ENCODE results near the gene CPO.

CPO gene

DNA sequence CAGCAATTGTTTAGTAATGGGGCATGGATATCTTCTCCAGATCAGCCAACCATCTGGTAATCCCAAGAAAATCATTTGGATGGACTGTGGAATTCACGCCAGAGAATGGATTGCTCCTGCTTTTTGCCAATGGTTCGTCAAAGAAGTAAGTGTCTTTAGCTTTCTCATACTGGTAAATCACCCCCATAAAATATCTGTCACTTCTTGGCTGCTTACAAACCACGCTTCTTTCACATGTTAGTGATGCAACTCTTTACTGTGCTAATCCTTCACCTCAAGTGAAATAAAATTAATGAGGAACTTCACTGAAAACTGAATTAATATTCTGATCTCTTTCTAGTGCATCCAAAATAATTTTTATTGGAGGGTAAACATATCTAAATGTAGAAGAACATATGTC is 18.9 kb downstream of the CPO start:
- H3K9me3 Mint-ChIP-seq = peaks cover 14% of the 10 kb centered on the region
- peaks cover 3% of the 10 kb centered on the region for H3K36me3 Mint-ChIP-seq (ENCODE audit: low read depth)
- H3K27me3 Mint-ChIP-seq = no peaks in the 10 kb centered on the region
- no peak overlapping the region for H3K27ac Mint-ChIP-seq
- H3K4me1 Mint-ChIP-seq (ENCODE audit: low read depth) = no peaks in the 10 kb centered on the region
- H3K4me3 Mint-ChIP-seq = no peak overlapping the region

GRCh38 chr2:206962966-206963365 is 23.6 kb downstream of the CPO start:
- Mint-ChIP-seq H3K4me3 (no peak overlapping the region), H3K27me3 (no peaks in the 10 kb centered on the region), H3K36me3 (ENCODE audit: low read depth) (no peaks in the 10 kb centered on the region)

DNA sequence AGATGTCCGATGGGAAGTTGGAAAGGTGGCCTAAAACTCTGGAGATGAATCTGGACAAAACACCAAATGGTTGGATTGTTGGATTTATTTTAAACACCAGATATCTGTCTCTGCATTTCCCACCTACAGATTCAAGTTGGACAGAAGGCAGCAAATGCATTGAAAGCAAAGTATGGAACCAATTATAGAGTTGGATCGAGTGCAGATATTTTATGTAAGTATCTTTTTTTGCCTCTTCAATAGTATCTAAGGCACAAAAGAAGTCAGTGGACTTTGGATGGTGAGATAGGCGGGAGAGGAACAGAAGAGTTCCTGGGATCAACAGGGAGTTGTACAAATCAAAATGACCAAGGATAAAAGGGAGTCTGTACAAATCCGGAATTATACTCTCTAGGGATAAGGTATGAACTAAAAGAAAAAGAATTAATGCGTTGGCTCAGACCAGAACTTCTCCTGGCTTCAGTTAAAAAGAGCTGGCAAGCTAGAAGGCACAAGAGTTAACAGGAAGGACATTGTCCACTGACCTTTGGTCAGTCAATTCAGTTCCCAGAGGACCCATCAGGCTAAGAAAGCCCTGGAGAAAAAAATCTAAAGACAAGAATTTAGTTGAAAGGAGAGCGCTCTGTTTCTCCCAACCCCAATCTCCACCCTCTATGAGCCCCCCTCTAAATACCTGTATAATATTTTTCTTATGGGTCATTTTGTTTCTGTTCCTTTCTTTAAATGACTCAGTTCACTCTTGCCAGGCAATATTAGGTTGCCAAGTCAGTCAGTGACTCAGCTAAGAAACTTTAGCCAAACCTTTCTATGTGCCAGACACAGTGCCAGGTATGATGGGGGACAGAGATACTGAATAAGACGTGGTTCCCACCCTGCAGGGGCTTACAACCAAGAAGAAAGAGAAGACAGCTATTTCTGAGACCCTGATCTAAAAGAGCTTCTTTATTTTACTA is 29.1 kb downstream of the CPO start:
- no peaks in the 10 kb centered on the region for H3K9me3 Mint-ChIP-seq
- no peaks in the 10 kb centered on the region for H3K36me3 Mint-ChIP-seq (ENCODE audit: low read depth)
- no peaks in the 10 kb centered on the region for H3K4me1 Mint-ChIP-seq (ENCODE audit: low read depth)
- H3K27me3 Mint-ChIP-seq = no peaks in the 10 kb centered on the region
- no peak overlapping the region for H3K27ac Mint-ChIP-seq
- H3K4me3 Mint-ChIP-seq = no peak overlapping the region

More at GRCh38 chr2:206962966-206963365, 23.6 kb downstream of the CPO start:
- H3K4me1 Mint-ChIP-seq (ENCODE audit: low read depth) = no peaks in the 10 kb centered on the region
- no peak overlapping the region for H3K27ac Mint-ChIP-seq
- no peaks in the 10 kb centered on the region for H3K9me3 Mint-ChIP-seq

- no peak overlapping the region for H3K27ac Mint-ChIP-seq
- peaks cover 3% of the 10 kb centered on the region for H3K27me3 Mint-ChIP-seq
- H3K4me3 Mint-ChIP-seq = no peak overlapping the region
- no peaks in the 10 kb centered on the region for H3K9me3 Mint-ChIP-seq
- H3K4me1 Mint-ChIP-seq (ENCODE audit: low read depth) = no peaks in the 10 kb centered on the region
- H3K36me3 Mint-ChIP-seq (ENCODE audit: low read depth) = no peaks in the 10 kb centered on the region
Observed at GRCh38 chr2:206969192-206969591, 29.9 kb downstream of the CPO start.

DNA sequence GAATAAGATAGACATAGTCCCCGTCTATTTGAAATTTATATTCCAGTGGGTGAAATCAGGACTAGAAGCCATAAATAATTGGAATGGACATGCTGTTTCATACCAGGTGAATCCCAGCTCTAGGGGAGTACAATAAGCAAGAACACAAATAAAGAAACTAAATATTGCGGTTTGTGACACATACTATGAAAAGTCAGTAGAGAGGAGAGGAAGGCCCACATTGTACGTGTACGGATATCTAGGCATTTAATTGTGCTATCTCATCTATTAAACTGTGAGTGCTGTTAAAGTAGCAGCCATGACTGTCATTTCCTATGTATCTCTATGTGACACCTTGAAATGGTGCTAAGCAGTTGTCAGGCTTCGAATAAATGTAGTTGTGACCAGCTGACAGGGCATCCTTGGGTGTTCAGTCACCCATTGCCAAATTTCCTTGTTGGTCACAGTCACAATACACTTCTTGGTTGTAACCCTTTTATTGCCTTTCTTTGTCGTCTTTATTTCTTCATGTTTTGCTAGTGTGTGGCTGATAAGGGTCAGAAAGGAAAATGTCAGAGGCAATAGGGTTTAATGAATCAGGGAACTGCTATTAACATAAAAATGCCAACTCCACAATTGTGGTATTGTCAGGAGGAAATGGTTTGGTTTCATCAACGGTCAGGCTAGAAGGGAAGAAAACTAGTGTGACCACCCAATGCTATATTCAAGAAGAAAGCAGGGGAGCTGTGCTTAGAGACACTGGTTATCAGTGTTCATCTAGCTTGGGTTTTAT is 31.5 kb downstream of the CPO start:
- peaks cover 3% of the 10 kb centered on the region for H3K9me3 Mint-ChIP-seq
- H3K36me3 Mint-ChIP-seq (ENCODE audit: low read depth) = no peaks in the 10 kb centered on the region
- no peaks in the 10 kb centered on the region for H3K4me1 Mint-ChIP-seq (ENCODE audit: low read depth)
- no peak overlapping the region for H3K27ac Mint-ChIP-seq
- no peak overlapping the region for H3K4me3 Mint-ChIP-seq
- H3K27me3 Mint-ChIP-seq = peaks cover 3% of the 10 kb centered on the region

GRCh38 chr2:206971805-206972204 is 32.5 kb downstream of the CPO start:
- no peak overlapping the region for H3K27ac Mint-ChIP-seq
- H3K27me3 Mint-ChIP-seq = peaks cover 3% of the 10 kb centered on the region
- no peaks in the 10 kb centered on the region for H3K36me3 Mint-ChIP-seq (ENCODE audit: low read depth)
- H3K4me1 Mint-ChIP-seq (ENCODE audit: low read depth) = no peaks in the 10 kb centered on the region
- H3K9me3 Mint-ChIP-seq = peaks cover 3% of the 10 kb centered on the region
- H3K4me3 Mint-ChIP-seq = no peak overlapping the region

DNA sequence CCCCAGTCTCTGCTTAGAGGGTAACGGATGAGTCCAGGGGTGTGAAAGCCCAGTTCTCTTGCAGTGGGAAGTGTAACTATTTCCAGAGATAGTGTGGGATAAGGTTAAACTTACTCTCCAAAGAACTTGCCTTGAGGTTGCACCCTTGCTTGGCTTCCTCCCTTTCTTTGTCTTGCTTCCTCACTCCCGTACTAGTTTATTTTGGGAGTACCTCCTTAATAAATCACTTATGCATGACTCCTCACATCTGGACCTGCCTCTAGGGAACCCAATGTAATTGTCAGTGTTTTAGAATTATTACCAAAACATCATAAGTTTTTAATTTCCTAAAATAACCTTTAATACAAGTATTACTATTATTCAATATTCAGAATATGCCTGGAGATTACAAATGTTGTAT is 35.2 kb downstream of the CPO start:
- no peak overlapping the region for H3K4me3 Mint-ChIP-seq
- peaks cover 3% of the 10 kb centered on the region for H3K9me3 Mint-ChIP-seq
- no peaks in the 10 kb centered on the region for H3K4me1 Mint-ChIP-seq (ENCODE audit: low read depth)
- no peak overlapping the region for H3K27ac Mint-ChIP-seq
- no peaks in the 10 kb centered on the region for H3K36me3 Mint-ChIP-seq (ENCODE audit: low read depth)
- peaks cover 3% of the 10 kb centered on the region for H3K27me3 Mint-ChIP-seq

- Mint-ChIP-seq H3K4me1 (ENCODE audit: low read depth) (no peaks in the 10 kb centered on the region), H3K36me3 (ENCODE audit: low read depth) (no peaks in the 10 kb centered on the region), H3K27me3 (peaks cover 3% of the 10 kb centered on the region), H3K27ac (no peak overlapping the region), H3K9me3 (peaks cover 3% of the 10 kb centered on the region), H3K4me3 (no peak overlapping the region)
Observed at GRCh38 chr2:206978746-206979145, 39.4 kb downstream of the CPO start.

- Mint-ChIP-seq H3K4me3 (no peak overlapping the region), H3K9me3 (peaks cover 3% of the 10 kb centered on the region), H3K4me1 (ENCODE audit: low read depth) (no peaks in the 10 kb centered on the region), H3K27me3 (no peaks in the 10 kb centered on the region), H3K27ac (no peak overlapping the region), H3K36me3 (ENCODE audit: low read depth) (no peaks in the 10 kb centered on the region)
Observed at GRCh38 chr2:206979365-206979764, 40.0 kb downstream of the CPO start.

- H3K27ac Mint-ChIP-seq = no peak overlapping the region
- no peaks in the 10 kb centered on the region for H3K4me1 Mint-ChIP-seq (ENCODE audit: low read depth)
- no peaks in the 10 kb centered on the region for H3K27me3 Mint-ChIP-seq
- no peaks in the 10 kb centered on the region for H3K36me3 Mint-ChIP-seq (ENCODE audit: low read depth)
- no peak overlapping the region for H3K4me3 Mint-ChIP-seq
- H3K9me3 Mint-ChIP-seq = peaks cover 3% of the 10 kb centered on the region
Observed at GRCh38 chr2:206979922-206980321, 40.6 kb downstream of the CPO start.

DNA sequence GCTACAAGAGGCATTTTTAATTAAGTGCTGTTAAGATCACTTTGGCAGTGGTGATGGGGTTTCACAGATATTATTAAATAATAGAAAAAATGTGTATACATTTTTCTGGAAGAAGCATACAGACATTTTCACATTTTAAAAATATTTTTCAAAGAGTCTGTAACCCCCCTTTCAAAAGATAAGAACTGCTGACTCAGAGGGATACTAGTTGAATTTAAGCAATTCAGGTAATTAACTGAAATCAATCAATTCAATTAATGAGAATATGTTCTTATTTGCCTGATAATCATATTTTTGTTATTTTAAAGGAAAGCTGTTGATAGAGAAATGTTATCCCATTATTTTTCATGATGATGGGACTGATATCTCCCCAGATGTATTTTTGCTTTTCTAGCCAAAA is 41.1 kb downstream of the CPO start:
- Mint-ChIP-seq H3K4me3 (no peak overlapping the region), H3K27ac (no peak overlapping the region), H3K27me3 (no peaks in the 10 kb centered on the region), H3K36me3 (ENCODE audit: low read depth) (no peaks in the 10 kb centered on the region), H3K4me1 (ENCODE audit: low read depth) (peaks cover 4% of the 10 kb centered on the region), H3K9me3 (peaks cover 1% of the 10 kb centered on the region)

DNA sequence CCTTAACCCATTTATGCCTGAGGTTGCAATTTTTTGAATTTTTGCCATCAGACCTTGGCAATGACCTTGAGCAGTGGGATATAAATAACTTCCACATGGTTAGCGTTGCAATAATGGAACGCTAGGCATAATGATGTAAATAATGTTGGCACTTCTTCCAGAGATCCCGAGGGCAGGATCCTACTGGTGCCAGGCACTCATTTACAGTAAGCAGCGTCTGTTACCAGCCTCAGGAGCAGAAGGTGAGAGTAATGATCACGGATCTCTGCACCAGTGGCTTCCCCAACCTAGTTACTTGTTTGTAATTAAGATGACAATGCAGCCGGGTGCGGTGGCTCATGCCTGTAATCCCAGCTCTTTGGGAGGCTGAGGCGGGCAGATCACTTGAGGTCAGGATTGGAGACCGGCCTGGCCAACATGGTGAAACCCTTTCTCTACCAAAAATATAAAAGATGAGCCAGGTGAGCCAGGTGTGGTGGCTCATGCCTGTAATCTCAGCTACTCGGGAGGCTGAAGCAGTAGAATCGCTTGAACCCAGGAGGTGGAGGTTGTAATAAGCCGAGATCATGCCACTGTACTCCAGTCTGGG is 41.9 kb downstream of the CPO start:
- Mint-ChIP-seq H3K27me3 (no peaks in the 10 kb centered on the region), H3K9me3 (no peaks in the 10 kb centered on the region), H3K27ac (no peak overlapping the region), H3K4me3 (no peak overlapping the region), H3K36me3 (ENCODE audit: low read depth) (no peaks in the 10 kb centered on the region), H3K4me1 (ENCODE audit: low read depth) (peaks cover 8% of the 10 kb centered on the region)

- H3K36me3 Mint-ChIP-seq (ENCODE audit: low read depth) = no peaks in the 10 kb centered on the region
- H3K9me3 Mint-ChIP-seq = no peaks in the 10 kb centered on the region
- peaks cover 14% of the 10 kb centered on the region for H3K4me1 Mint-ChIP-seq (ENCODE audit: low read depth)
- H3K27me3 Mint-ChIP-seq = no peaks in the 10 kb centered on the region
- no peak overlapping the region for H3K4me3 Mint-ChIP-seq
- no peak overlapping the region for H3K27ac Mint-ChIP-seq
Observed at GRCh38 chr2:206981739-206982340, 42.5 kb downstream of the CPO start.

DNA sequence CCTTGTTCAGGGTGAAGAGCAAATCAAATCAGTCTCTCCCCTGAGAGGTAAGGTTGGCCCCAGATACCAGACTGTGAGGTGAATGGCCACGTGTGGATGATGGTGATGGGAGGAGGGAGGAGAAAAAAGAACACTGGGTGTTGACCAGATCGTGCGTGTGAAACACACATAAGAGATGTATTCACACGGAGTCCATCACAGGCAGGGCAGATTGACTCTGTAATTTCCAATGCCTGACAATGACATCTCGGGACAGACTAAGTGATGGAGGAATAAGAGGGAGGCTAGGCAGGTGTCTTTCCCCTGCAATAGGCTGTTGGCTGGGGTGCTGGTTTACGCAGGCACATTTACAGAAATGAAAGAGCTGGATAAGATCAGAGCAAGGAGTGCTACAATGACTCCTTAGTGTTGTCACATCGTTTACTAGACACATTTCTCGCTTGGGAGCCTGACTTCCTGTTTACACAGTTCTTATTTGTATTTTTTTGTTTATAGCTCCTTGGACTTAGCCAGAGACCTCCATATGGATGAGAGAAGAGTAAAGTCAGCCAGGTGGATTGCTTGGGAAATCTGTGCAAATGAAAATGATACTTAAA is 43.1 kb downstream of the CPO start:
- H3K27ac Mint-ChIP-seq = no peak overlapping the region
- no peaks in the 10 kb centered on the region for H3K36me3 Mint-ChIP-seq (ENCODE audit: low read depth)
- no peak overlapping the region for H3K4me3 Mint-ChIP-seq
- peaks cover 17% of the 10 kb centered on the region for H3K4me1 Mint-ChIP-seq (ENCODE audit: low read depth)
- no peaks in the 10 kb centered on the region for H3K9me3 Mint-ChIP-seq
- H3K27me3 Mint-ChIP-seq = no peaks in the 10 kb centered on the region
